Cardiac fibroblast (primary cell): Measurements from ENCODE around the gene PEAK3.

Source experiments
- DNase-seq, 2 donors: peaks; one replicate each; pipeline versions ENCODE4 v3.0.0 to v3.0.0-alpha.2; 2010; ENCODE audit warnings: low read depth in 2 of 2
- H3K4me3 ChIP-seq, 2 donors: replicated peaks in 1 of 2; 1 replicate in 1 of 2; 2 replicates in 1 of 2; pipeline ENCODE4 v1.5.1; 2011; ENCODE audit warnings: low read depth in 2 of 2, low read length in 2 of 2, mild to moderate bottlenecking in 2 of 2, moderate library complexity in 1 of 2
- TF ChIP-seq, protein P1 (sequence below): IDR thresholded peaks from one replicate; pipeline ENCODE4 v1.5.1; 2011; ENCODE audit warnings: low read depth, mild to moderate bottlenecking, low read length, inconsistent platforms

Gene PEAK3

DNA sequence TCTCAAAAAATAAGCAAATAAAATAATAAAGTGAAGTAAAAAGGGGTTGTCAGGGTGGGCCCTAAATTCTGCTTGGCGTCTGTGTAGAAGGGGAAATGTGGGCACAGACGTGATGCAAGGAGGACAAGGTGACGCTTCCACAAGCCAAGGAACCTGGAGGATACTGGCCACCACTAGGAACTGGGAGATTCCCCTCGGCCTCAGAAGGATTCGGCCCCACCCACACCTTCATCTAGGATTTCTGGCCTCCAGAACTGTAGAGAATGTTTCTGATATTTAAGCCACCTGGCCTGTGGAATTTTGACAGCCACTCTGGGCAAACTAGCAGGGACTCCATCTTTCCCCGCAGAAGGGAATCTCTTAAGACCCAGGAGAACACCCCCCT, 47.0 kb downstream of the PEAK3 start:
- TF ChIP-seq, protein P1, sequence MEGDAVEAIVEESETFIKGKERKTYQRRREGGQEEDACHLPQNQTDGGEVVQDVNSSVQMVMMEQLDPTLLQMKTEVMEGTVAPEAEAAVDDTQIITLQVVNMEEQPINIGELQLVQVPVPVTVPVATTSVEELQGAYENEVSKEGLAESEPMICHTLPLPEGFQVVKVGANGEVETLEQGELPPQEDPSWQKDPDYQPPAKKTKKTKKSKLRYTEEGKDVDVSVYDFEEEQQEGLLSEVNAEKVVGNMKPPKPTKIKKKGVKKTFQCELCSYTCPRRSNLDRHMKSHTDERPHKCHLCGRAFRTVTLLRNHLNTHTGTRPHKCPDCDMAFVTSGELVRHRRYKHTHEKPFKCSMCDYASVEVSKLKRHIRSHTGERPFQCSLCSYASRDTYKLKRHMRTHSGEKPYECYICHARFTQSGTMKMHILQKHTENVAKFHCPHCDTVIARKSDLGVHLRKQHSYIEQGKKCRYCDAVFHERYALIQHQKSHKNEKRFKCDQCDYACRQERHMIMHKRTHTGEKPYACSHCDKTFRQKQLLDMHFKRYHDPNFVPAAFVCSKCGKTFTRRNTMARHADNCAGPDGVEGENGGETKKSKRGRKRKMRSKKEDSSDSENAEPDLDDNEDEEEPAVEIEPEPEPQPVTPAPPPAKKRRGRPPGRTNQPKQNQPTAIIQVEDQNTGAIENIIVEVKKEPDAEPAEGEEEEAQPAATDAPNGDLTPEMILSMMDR, result no peak
- DNase-seq, result no peak
- H3K4me3 ChIP-seq, result peak overlapping the region; percentile 69 to 77

DNA sequence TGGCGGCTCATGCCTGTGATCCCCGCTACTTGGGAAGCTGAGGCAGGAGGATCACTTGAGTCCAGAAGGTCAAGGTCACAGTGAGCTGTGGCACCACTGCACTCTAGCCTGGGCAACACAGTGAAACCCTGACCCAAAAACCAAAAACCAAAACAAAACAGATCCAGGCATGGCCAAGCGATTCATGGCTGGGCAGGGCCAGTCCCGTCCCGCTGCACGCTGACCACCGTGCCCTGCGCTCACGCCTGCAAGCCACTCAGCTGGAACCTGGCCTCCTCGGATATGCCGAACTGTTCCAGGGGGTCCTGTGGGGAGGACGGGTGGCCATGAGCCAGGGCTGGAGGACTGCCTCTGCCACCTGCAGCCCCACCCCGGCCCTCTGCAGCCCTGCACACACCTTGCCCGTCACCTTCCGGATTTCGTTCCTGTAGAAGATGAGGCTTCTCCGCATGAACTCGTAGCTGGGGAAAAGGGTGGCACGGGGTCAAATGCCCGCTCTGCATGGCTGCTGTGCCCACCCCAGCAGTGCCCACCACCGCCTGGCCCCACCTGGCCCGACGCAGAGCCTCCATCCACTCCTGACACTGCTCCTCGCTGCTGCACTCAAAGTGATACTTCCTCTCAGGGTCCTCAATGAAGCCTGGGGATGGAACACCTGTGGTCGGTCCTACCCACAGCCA, 48.2 kb downstream of the PEAK3 start:
- H3K4me3 ChIP-seq, result no peak overlapping the region
- DNase-seq, result no peak
- TF ChIP-seq, protein P1, result no peak

DNA sequence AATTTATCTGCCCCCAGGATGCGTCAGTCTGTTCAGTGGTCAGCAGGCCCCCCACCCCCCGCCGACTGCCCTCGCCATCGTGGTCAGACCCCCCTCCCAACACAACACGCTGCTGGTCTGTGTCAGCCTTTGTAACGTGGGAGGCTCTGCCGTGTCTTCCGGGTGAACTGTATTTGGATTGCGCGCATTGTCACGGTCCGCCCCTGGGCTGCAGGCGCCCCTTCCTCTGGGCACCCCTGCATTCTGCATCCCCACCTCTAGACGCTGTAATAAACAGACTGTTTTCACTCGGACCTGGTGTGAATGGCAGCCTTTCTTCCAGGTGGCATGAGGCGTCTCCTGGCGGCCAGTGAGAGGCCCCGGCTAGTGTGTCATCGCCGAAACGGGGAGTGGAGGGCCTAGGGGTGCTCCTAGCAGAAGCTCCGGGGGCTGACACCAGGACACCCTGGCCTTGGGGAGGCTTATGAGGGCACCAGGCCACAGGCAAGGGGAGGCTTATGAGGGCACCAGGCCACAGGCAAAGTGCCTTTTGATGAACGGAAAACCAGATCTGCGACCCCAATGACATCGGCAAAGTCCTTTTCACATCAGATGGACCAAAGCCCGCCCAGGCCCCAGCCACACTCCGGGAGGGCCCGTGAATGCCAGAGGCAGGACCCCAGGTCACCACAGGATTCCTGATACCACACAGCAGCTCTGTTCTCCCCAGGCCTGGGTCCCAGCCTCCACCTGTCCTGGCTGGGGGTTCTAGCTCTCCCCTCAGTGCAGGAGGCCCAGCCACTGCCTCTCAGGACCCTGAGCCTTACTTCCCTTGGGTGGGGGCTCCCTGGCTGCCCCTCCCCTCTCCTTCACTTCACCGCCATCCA, 49.5 kb downstream of the PEAK3 start:
- DNase-seq, result no peak
- TF ChIP-seq, protein P1, result no peak
- H3K4me3 ChIP-seq, result no peak overlapping the region

DNA sequence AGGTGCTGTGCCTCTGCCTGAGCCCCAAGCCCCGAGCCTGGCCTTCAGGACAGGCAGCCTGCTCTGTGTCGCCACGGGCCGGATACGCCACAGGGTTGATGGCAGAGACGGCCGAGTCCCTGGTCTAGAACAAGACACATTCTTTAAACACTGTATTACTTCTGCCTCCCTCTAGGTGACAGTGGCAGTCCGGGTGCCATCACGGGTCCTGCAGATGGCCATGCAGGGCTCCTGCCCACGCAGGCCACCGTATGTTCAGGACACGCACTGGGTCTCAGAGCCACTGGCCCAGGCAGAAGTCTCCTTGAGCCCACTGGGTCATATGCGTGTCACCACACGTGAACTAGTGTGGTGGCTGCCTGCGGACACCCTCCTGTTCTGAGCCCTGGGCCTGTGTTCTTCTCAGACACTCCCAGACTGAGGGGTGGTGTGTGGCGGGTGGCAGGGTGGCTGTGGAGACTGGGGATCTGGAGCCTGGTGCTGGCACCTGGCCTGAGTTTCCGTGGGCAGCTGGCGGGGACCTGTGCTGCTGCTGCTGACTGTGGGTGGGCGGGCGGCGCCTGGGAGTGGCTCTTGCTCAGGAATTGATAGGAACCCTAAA, 50.3 kb downstream of the PEAK3 start:
- no peak for DNase-seq
- no peak overlapping the region for H3K4me3 ChIP-seq
- TF ChIP-seq, protein P1, result no peak

DNA sequence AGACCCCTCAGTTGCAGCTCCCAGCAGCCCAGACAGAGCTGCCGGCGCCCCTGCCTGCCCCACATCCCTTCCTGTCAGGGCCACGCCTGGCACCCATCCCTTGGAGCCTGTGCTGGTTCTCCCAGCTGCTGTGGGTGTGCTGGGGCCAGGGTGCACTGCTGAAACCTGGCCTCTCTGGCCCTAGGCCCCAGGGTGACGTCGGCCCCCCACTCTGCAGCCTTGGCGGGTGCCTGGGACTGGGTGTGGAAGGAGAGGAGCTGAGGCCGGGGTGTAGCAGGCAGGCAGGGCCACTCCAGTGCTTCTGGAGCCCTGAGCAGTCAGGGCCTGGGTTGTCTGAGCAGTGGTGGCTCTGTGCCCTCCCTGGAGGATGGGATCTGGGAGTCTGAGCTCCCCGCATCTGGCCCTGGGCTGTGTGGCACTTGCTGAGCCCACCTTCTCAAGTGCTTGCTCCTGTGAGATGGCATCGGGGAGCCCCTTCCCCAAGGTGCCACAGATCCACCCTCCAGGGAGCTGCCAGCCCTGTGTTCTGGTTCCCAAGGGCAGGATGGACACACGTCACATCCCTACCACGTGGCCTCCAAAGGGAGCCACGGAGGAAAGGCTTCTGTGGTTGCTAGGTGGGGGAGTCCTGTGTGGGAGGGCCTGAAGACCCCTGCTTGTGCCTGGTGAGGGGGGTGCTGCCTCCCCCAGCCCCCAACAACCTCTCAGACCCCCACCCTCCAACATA, 51.0 kb downstream of the PEAK3 start:
- no peak overlapping the region for H3K4me3 ChIP-seq
- DNase-seq, result no peak
- TF ChIP-seq, protein P1, result no peak

DNA sequence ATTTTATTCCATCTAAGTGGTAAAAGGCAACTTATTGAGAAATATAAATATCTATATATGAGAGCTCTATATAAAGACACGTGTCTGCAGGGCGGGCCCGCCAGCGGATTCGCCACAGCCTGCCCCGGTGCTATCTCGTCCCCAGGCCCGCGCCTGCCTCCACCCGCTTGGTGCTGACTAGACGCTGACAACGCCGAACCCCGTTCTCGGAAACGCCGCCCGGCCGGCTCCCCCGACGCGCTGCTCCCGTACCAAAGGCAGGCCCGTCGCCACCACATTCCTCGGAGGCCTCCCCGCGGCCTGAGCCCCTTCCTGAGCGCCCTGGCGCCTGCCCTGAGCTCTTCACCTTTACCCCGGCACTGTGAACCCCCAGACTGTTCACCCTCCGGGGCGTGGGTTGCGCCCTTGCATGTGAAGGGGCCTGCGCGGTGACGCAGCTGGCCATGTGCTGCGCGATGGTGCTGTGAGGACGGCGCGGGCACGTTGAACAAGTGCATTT, 51.9 kb downstream of the PEAK3 start:
- TF ChIP-seq, protein P1, result no peak
- DNase-seq, result no peak
- H3K4me3 ChIP-seq, result no peak overlapping the region
